IMR-90 (cell line): ENCODE results near the gene C13orf42. TPM values are rescaled to one million over a fixed set of nuclear protein-coding genes. Genes with fewer than 3 reads are reported as not detected.

Source experiments
- ATAC-seq: fragments of 200-7000 bp; cut with Tn5 transposase; 2 replicates; pipeline ENCODE4 v1.9.1; 2020; ENCODE audit warnings: low read depth, mild to moderate bottlenecking, moderate library complexity
- BruUV-seq: library from RNA; stranded (reverse); fragments of 400-500 nt; replicated peaks from 2 replicates; lab custom pipeline; 2021; lab: Mats Ljungman, UMichigan
- CTCF ChIA-PET: fragments of 300-600 bp; formaldehyde crosslinking; extraction: SDS; loops from one replicate; lab custom pipeline; 2021; ENCODE audit warnings: antibody characterized with exemption; lab: Yijun Ruan, JAX
- POLR2A ChIA-PET: fragments of 300-600 bp; sonication (Branson Sonifier 250); formaldehyde crosslinking; loops from one replicate; lab custom pipeline; 2022; ENCODE audit warnings: antibody characterized with exemption; ENCODE audit not compliant: unreplicated experiment; lab: Charles Lee
- DNase-seq: peaks from one replicate; pipeline ENCODE4 v3.0.0; 2013
- H2AFZ ChIP-seq: replicated peaks from 2 replicates; pipeline ENCODE3; 2013; ENCODE audit warnings: low read length, mild to moderate bottlenecking; ENCODE audit not compliant: poor library complexity
- H2AK5ac ChIP-seq: 2 replicates; pipeline ENCODE4 v1.6.1; 2013; ENCODE audit warnings: low read depth, low read length, inconsistent platforms
- H2AK9ac ChIP-seq: replicated peaks from 2 replicates; pipeline ENCODE3; 2013; ENCODE audit warnings: mild to moderate bottlenecking, low read depth, low read length, moderate library complexity; ENCODE audit not compliant: poor library complexity
- H2BK120ac ChIP-seq: 2 replicates; pipeline ENCODE4 v1.6.1; 2013; ENCODE audit warnings: low read depth, low read length, inconsistent platforms
- H2BK15ac ChIP-seq: 3 replicates; pipeline ENCODE4 v1.6.1; 2013; ENCODE audit warnings: low read depth, low read length, inconsistent platforms
- H2BK20ac ChIP-seq: 2 replicates; pipeline ENCODE4 v1.6.1; 2013; ENCODE audit warnings: low read depth, mild to moderate bottlenecking, inconsistent platforms, low read length, moderate library complexity
- H2BK5ac ChIP-seq: 2 replicates; pipeline ENCODE4 v1.6.1; 2013; ENCODE audit warnings: mild to moderate bottlenecking, low read depth, low read length, inconsistent platforms; ENCODE audit not compliant: poor library complexity, severe bottlenecking
- H3K14ac ChIP-seq: replicated peaks from 2 replicates; pipeline ENCODE4 v1.6.1; 2013; ENCODE audit warnings: low read depth, low read length, inconsistent platforms
- H3K18ac ChIP-seq: 2 replicates; pipeline ENCODE4 v1.6.1; 2013; ENCODE audit warnings: low read depth, low read length, control low read depth
- H3K23ac ChIP-seq: 2 replicates; pipeline ENCODE4 v1.6.1; 2013; ENCODE audit warnings: low read depth, low read length, inconsistent platforms
- H3K27ac ChIP-seq: 2 replicates; pipeline ENCODE4 v1.5.1; 2013; ENCODE audit warnings: mild to moderate bottlenecking, control low read depth, low read length; ENCODE audit not compliant: insufficient read depth
- H3K27me3 ChIP-seq: 2 replicates; pipeline ENCODE4 v1.6.1; 2013; ENCODE audit warnings: low read length; ENCODE audit not compliant: control insufficient read depth, insufficient read depth
- H3K36me3 ChIP-seq: 2 replicates; pipeline ENCODE4 v1.6.1; 2013; ENCODE audit warnings: low read length, mixed read lengths; ENCODE audit not compliant: control insufficient read depth, insufficient read depth
- H3K4ac ChIP-seq: 2 replicates; pipeline ENCODE4 v1.6.1; 2013; ENCODE audit warnings: low read depth, low read length, inconsistent platforms
- H3K4me1 ChIP-seq: 2 replicates; pipeline ENCODE4 v1.6.1; 2013; ENCODE audit warnings: low read length, mixed read lengths; ENCODE audit not compliant: control insufficient read depth, insufficient read depth
- H3K4me2 ChIP-seq: 2 replicates; pipeline ENCODE4 v1.6.1; 2013; ENCODE audit warnings: low read depth, mild to moderate bottlenecking, control low read depth, low read length, moderate library complexity
- H3K4me3 ChIP-seq: 2 replicates; pipeline ENCODE4 v1.5.1; 2013; ENCODE audit warnings: low read depth, mild to moderate bottlenecking, control low read depth, low read length, moderate library complexity; ENCODE audit not compliant: insufficient read depth
- H3K56ac ChIP-seq: 2 replicates; pipeline ENCODE4 v1.6.1; 2013; ENCODE audit warnings: low read length, inconsistent platforms; ENCODE audit not compliant: insufficient read depth; ENCODE audit errors: extremely low read depth
- H3K79me1 ChIP-seq, 2 experiments: 2 replicates each; pipeline ENCODE4 v1.6.1; 2013; ENCODE audit warnings: low read length in 2 of 2, inconsistent platforms in 1 of 2, low read depth in 1 of 2
- H3K9ac ChIP-seq: 2 replicates; pipeline ENCODE4 v1.6.1; 2013; ENCODE audit warnings: low read depth, low read length, control low read depth
- H3K9me1 ChIP-seq: 2 replicates; pipeline ENCODE4 v1.6.1; 2013; ENCODE audit warnings: low read length, inconsistent platforms; ENCODE audit not compliant: insufficient read depth
- H3K9me3 ChIP-seq: 2 replicates; pipeline ENCODE4 v1.6.1; 2013; ENCODE audit warnings: low read length; ENCODE audit not compliant: control insufficient read depth, insufficient read depth
- H4K20me1 ChIP-seq: 2 replicates; pipeline ENCODE4 v1.6.1; 2013; ENCODE audit warnings: low read length, inconsistent platforms; ENCODE audit not compliant: insufficient read depth
- H4K5ac ChIP-seq: 2 replicates; pipeline ENCODE4 v1.6.1; 2013; ENCODE audit warnings: mild to moderate bottlenecking, low read depth, low read length, control low read depth
- H4K8ac ChIP-seq, 2 experiments: 2 replicates each; pipeline ENCODE4 v1.6.1; 2013; ENCODE audit warnings: low read depth in 2 of 2, low read length in 2 of 2, control low read depth in 1 of 2, inconsistent platforms in 1 of 2
- H4K91ac ChIP-seq: 2 replicates; pipeline ENCODE4 v1.6.1; 2013; ENCODE audit warnings: low read depth, low read length, inconsistent platforms; ENCODE audit not compliant: insufficient read depth
- FOS ChIP-seq: fragments of 150-350 bp; IDR thresholded peaks from 2 replicates; pipeline ENCODE4 v1.6.1; 2016; ENCODE audit warnings: low read depth, low read length
- MXI1 ChIP-seq: IDR thresholded peaks from 2 replicates; pipeline ENCODE4 v1.6.1; 2012; ENCODE audit warnings: low read depth, mild to moderate bottlenecking, low read length, moderate library complexity, borderline replicate concordance
- WGBS, 2 experiments: methylation state at CpG; one replicate each; pipeline versions ENCODE4 v1.1.5 to v1.1.7; 2013; ENCODE audit warnings: missing lambda C conversion rate in 2 of 2; ENCODE audit not compliant: insufficient read length in 1 of 2; ENCODE audit errors: extremely low coverage in 2 of 2; 5-methylcytosine and 5-hydroxymethylcytosine counted together
- dilution Hi-C: fragments of 300-500 bp; cut with HindIII; formaldehyde crosslinking; loops from one replicate; pipeline ENCODE4 v1.14.3; 2018; ENCODE audit warnings: low sequenced_read_pairs; ENCODE audit not compliant: unreplicated experiment
- in situ Hi-C: fragments of 300-500 bp; cut with MboI; formaldehyde crosslinking; loops from 3 replicates; pipeline ENCODE4 v1.14.3; 2019; ENCODE audit warnings: low sequenced_read_pairs, inconsistent platforms, mixed read lengths
- intact Hi-C: fragments of 100-400 bp; cut with micrococcal nuclease; formaldehyde crosslinking; loops from 2 replicates; pipeline ENCODE4 v1.10.0; 2022
- polyA plus RNA-seq, 3 experiments: library from polyadenylated mRNA; depleted of rRNA; stranded (reverse); fragments of >200 nt; gene quantifications; 2 replicates each; pipeline ENCODE4 v1.2.3, GENCODE V29; 2012; ENCODE audit warnings: low replicate concordance in 1 of 3
- total RNA-seq: library from RNA; depleted of rRNA; stranded (reverse); fragments of >200 nt; gene quantifications from 2 replicates; pipeline ENCODE4 v1.2.3, GENCODE V29; 2012

The C13orf42 gene
- total and polyA plus RNA-seq, 2 of the 4 experiments (the other 2 are of a cell fraction) = not detected

- Histone ChIP-seq H4K91ac (no peak overlapping the region), H4K8ac (no peak overlapping the region), H2AK9ac (no peak overlapping the region), H2AK5ac (no peak overlapping the region), H2BK5ac (no peak overlapping the region), H3K27me3 (peaks cover 39% of the 10 kb centered on the region), H3K4me2 (no peak overlapping the region), H3K27ac (no peak overlapping the region), H3K9ac (no peak overlapping the region), H4K20me1 (no peaks in the 10 kb centered on the region), H2AFZ (no peak overlapping the region), H3K4ac (no peak overlapping the region), H3K9me3 (no peaks in the 10 kb centered on the region), H3K4me1 (peaks cover 1% of the 10 kb centered on the region; the same call in 1 of the 2 replicates), H3K79me1 (no peaks in the 10 kb centered on the region), H3K23ac (no peak overlapping the region), H2BK20ac (no peak overlapping the region), H2BK15ac (no peak overlapping the region), H3K18ac (no peak overlapping the region), H3K14ac (no peak overlapping the region), H3K36me3 (no peaks in the 10 kb centered on the region), H3K4me3 (no peak overlapping the region), H3K9me1 (no peaks in the 10 kb centered on the region), H3K56ac (no peak overlapping the region), H2BK120ac (no peak overlapping the region), H4K5ac (no peak overlapping the region)
- ChIA-PET POLR2A (no interaction called here), CTCF (interaction anchor here (0.6 kb wide), 2 partner anchors 14 to 258 kb away, joined by 3 read pairs; no protein-coding TSS in a partner anchor)
- 100% methylated on average over 1 of the region's 5 CpGs; no CpG with 5 or more reads in 1 of the 2 experiments for WGBS, 2 experiments
- in situ Hi-C loops (loop anchor here (25.0 kb wide), 1 partner anchor 1406 kb away; no protein-coding TSS in a partner anchor), dilution Hi-C loops (no loop called here), intact Hi-C loops (no loop called here)
- ATAC-seq (no peak), DNase-seq (no peak)
- BruUV-seq = no TSS peak
- no peak for TF ChIP-seq MXI1
- no peak for TF ChIP-seq FOS
These were observed 42.6 kb downstream of the C13orf42 start for GRCh38 chr13:51068501-51068900.
